ENCODE data around the gene TRAF3IP1.

DNA sequence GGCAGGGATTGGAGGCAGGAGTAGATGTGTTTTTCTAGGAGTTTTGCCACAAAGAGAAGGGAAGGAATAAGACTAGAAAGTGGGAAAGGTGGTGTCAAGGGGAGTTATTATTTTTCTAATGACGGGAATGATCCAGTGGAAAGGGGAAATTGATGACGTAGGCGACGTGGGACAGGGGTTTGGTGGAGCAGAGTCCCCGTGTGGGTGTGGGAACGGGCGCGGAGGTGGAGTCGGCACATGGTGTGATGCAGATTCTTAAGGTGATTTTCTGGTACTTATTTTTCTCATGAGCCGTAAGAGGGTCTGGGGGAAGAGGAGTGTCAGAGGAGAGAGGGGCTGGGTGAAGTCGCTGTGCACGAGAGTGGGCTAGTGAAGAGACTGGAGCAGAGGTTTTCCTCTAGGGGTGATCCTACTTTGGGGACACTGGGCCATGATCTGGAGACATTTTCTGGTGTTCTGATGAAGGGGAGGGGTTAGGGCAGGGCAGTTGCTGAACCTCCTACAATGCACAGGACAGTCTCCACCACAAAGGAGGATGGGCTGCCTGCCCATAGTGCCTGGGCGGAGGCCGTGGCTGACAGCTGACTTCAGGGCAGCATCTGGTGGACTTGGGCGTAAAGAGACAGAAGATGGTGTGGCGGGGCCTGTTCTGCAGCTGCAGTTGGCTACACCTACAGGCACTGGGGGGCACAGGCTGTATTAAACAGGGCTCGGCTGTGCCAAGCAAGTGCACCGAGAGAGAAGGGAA, 30.0 kb downstream of the TRAF3IP1 start:
- TF ChIP-seq, protein P1, sequence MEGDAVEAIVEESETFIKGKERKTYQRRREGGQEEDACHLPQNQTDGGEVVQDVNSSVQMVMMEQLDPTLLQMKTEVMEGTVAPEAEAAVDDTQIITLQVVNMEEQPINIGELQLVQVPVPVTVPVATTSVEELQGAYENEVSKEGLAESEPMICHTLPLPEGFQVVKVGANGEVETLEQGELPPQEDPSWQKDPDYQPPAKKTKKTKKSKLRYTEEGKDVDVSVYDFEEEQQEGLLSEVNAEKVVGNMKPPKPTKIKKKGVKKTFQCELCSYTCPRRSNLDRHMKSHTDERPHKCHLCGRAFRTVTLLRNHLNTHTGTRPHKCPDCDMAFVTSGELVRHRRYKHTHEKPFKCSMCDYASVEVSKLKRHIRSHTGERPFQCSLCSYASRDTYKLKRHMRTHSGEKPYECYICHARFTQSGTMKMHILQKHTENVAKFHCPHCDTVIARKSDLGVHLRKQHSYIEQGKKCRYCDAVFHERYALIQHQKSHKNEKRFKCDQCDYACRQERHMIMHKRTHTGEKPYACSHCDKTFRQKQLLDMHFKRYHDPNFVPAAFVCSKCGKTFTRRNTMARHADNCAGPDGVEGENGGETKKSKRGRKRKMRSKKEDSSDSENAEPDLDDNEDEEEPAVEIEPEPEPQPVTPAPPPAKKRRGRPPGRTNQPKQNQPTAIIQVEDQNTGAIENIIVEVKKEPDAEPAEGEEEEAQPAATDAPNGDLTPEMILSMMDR (IDR thresholded peaks at IDR 0.05), result no peak
- TF ChIP-seq POLR2A (IDR thresholded peaks at IDR 0.05), result no peak
